Measurements from ENCODE around the gene FCRL5.

The FCRL5 gene

DNA sequence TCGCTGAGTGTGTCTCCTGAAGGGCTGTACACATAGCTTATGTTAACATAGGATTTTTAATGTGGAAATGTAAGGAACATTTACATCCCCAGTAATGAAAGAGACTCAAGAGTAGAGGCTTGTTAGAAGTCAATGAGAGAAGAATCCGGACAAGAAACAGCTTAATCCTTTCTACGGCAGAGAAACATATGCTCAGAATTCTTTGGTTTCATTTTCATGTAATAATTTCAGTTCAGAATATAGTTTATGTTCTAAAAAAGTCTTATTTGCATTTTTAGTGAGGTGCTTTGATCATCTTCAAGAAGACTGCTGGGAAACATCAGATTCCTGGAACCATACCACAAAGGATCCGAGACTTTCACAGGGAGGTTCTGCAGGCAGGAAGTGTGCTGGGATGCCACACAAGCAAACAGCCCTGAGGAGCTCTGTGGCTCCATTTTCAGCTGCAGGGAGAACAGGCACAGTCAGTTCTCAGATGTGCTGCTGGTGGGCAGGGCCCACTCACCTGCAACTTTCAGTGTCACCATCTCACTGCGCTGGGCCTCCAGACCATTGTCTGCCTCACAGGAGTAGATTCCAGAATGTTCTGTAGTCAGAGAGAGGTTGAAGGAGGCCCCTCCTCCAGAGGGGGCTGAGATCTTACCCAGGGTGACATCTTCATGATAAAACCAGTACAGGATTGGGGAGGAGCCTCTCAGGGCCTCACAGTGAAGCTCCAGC, 28.4 kb downstream of the FCRL5 start:
- no peak for DNase-seq (ENCODE audit: low spot score)

DNA sequence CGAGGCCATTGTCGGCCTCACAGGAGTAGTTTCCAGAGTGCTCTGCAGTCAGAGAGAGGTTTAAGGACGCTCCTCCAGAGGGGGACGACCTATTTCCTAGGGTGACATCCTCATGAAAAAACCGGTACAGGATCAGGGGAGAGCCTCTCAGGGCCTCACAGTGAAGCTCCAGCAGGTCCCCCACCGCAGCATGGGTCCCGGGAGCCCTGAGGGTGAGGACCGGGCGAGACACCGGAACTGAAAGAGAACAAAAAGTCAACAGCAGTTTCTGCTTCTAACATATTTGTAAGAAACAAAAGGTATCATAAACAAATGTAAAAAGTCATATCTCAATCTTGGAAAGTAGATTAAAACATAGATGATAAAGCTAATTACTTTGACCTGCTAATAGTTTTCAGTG, 31.3 kb downstream of the FCRL5 start:
- no peak for DNase-seq (ENCODE audit: low spot score)

DNA sequence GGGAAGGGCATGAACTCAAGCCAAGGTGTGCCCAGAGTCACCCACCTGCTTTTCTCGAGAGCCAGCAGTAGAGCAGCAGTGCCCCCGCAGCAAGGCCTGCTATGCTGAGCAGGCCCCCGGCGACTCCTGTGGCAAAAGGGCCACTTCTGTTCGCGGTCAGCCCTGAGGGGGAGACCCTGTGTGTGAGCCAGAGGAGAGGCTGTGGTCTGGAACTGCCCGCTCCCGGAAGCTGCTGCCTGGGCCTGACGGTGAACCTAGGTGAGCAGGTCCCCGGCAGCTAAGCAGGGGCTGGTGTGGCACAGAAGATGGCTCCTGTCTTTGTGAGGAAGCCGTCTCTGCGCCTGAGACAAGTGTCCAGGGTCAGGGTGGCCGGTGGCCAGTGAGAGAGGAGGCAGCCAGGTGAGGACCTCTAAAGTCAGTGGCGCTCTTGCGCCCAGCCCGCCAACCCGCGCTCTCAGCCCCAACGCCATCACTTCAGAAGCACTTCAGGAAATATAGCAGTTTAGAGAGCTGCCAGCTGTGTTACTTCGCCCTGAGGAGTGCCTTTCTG, 31.9 kb downstream of the FCRL5 start:
- DNase-seq (ENCODE audit: low spot score): no peak

DNA sequence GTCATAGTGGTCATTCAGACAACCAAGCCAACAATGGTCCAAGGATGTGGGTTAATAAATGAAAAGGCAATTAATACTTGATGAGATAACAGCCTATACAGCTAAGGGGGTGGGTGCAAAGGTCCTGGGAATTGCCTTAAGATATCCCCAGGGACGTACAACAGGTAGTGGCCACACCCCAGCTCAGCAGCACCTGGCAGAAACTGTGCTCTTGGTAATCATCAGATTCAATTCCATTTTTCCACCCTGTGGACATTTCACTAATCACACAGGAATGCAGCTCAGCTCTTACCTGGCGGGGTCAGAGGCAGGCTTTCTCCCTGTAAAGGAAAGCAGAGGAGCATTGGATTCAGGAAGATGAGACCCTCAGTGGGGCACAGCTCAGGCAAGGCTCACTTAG, 32.9 kb downstream of the FCRL5 start:
- no peak for DNase-seq (ENCODE audit: low spot score)

DNA sequence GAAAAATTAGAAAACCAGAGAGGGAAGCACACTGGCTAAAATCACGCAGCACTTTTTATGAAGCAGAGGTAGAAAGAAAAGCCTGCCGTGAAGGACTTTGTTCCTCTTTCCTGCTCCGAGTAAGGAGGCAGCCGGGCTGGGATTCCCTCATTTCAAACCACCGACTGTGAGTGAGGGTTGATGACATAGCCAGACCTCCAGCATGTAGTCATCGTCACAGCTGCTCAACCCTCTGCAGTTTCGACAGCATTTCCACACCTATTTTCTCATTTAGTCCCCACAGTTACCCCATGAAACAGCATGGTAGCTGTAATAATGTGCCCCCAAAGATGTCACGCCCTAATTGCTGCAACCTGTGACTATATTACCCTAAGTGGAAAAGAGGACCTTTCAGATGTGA, 35.3 kb downstream of the FCRL5 start:
- DNase-seq (ENCODE audit: low spot score): no peak

DNA sequence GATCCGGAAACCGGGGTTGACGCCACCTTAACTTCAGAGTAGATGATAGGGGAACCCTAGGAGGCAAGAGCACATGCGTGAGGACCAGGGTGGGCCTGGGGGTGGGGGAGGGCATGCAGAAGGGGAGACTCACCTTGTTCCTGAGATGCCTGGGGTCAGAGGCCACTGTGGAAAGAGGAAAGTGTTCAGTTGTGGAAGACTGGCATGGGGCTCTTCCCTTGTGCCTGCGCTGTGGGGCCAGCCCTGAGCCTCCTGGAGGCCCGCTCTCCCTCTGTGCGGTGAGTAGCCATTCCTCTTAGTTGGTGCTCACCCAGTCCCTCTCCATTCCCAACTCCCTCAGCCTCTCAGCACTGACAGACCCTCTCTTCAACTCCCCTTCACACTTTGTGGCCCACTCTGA, 36.6 kb downstream of the FCRL5 start:
- DNase-seq (ENCODE audit: low spot score): no peak

DNA sequence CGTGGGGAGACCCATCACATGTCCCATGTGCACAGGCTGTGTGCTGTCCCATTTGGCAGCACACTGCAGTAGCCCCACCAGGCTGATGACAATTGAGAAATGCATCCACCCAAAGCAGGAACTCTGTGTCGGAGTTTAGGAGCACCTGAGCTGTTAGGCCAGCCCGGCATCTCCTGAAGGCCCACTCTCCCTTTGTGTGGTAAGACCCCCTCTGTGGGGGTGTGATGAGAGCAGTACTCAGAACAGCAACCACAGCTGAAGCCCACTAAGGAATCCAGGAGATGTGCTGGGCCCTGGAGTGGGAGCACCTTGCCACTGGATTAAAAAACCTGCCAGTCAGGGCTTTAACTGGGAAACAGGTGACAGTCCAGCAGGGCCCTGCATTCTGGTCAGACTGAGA, 37.2 kb downstream of the FCRL5 start:
- DNase-seq (ENCODE audit: low spot score): no peak

DNA sequence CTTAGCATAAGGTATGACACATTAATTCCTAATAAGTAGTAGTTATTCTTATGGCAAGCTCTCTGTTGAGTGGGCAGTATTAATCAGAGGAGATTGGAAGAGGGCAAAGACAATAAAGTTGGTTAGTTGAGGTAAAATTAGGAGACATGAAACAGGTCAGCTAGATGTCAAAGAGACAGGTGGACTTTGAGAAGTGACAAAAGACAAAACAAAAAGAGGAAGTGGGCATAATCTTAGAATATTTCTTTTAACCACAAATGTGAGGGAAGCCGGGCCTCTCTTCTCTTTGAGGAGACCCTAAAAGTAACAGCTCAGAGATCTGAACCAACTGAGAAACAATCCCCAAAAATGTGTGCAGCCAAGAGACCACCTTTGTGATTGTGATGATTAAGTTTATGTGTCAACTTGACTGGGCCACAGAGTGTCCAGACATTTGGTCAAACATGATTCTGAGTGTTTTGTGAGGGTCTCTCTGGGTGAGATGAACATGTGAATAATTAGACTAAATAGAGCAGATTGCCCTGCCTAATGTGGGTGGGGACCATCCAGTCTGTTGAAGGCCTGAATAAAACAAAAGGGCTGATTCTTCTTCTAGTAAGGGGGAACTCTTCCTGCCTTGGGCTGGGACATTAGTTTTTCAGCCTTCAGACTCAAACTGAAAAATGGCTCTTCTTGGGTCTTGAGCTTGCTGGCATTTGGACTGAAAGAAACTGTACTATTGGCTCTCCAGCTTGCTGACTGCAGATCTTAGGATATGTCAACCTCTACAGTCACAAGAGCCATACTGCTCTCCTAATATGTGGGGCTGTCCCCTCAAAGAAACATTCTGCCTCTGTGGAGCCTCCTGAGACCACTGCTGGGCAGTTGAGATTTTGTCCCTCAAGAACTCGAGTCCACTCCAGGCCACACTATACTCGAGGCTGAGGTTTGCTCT, 40.0 kb downstream of the FCRL5 start:
- no peak for DNase-seq (ENCODE audit: low spot score)

DNA sequence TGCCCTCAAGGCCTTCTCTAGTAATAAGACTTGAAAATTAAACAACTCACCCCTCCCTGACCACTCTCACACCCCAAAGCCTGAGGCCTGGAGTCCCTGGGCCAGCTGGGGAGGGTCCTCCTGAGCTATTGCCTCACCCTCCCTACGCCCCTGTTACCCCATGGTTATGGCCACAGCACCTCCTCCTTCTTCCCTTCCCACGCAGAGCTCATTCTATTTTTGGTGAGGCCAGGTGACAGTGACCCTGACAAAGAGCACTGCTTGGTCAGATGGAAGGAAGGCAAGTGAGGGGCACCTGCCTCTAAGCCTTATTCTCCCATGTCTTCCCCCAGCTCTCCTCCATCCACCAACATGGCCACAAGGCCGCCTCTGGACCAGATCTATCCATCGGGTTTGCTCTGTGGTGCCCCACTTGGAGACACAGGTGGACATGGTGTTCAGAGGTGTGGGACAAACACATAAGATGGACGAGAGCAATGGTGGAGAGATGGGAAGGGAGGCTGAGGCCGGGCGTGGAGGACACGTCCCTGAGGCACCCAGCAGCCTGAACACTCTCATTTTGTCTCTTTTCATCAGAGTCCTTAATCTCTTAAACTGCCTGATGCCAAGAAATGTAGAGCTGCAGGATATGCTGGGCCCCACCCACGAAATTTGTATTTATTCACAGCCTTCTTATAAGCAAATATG, 42.6 kb downstream of the FCRL5 start:
- DNase-seq (ENCODE audit: low spot score): no peak

DNA sequence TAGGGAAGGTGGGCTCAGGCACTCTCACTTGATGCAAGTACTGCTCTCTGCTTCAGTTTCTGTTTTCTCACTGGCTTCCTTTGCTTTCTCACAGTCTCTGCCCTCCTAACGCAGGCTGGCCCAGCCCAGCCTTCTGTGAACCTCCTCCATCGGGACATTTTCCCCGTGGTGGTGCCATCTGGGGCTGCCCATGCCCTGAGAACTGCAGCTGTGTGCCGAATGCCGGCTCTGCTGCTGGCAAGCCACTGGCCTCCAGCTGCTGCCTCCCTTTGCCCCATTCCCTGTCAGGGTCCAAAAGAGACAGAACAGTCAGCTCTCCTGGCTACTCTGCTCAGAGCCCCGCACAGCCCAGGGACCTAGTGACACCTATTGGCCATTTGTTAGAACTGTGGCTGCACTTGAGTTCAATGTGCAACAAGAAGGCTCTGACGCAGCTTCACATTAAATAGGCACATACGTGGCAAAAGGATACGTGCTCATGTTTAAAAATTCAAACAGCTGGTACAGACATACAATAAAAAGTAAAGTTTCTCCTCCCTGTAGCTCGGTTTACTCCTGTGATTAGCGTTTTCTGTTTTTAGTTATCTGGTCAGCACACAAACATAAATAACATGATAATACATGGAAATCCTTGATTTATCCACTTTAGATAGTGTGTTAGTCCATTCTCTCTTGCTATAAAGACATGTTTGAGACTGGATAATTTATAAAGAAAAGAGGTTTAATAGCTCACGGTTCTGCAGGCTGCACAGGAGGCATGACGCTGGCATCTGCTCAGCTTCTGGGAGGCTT, 46.6 kb downstream of the FCRL5 start:
- DNase-seq (ENCODE audit: low spot score): peak; percentile 73

DNA sequence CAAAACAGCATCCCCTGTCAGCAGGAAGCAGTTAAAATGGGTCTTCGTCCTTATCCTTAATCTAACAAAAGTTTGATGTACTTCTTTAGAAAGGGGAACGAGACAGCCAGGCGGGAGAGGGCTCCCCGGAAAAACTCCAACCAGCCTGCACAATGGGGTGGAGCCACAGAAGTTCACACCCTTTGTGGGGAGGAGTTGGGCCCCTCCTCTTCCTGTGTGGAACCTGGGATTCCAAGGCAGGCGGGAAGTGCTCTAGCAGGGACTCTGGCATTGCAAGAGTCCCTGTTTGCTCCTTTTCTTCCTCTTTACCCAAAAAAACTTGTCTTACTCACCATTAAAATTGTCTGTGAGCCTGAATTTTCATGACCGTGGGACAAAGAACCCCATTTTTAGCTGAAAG, 47.7 kb downstream of the FCRL5 start:
- no peak for DNase-seq (ENCODE audit: low spot score)

DNA sequence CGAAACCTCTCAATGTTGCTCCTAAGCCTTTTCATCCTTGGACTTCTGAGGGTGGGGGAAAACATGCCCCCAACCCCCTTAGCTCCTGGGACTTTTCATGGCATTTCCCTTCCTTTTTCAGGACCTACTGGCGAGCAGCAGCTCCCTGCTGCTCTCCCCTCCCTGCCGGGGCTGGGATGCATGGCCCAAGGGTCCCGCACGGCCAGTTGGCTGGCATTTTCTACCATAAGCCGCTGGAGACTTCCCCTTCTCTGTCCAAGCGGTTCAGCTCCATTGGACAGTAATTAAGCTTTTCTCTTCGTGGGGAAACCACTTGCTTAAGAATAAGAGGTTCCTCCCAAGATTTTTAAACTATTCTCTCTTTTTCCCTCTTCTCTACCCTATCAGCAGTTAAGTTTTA, 52.8 kb downstream of the FCRL5 start:
- DNase-seq (ENCODE audit: low spot score): no peak

DNA sequence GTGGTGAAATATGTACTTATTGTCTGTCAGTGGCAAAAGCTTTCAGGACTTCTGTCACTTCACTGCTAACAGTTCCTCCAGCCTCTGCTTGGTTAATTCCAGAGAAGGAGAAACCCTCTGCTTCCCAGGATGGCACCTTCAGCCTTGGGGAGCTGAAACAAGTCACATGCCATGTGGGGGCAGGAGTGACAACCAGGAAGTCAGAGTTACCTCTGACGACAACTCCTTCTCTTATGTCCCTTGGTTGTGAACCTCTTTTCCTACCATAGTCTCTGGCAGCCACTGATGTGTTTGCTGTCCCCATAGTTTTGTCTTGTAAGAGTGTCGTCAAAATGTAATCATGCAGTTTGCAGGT, 53.6 kb downstream of the FCRL5 start:
- no peak for DNase-seq (ENCODE audit: low spot score)

DNA sequence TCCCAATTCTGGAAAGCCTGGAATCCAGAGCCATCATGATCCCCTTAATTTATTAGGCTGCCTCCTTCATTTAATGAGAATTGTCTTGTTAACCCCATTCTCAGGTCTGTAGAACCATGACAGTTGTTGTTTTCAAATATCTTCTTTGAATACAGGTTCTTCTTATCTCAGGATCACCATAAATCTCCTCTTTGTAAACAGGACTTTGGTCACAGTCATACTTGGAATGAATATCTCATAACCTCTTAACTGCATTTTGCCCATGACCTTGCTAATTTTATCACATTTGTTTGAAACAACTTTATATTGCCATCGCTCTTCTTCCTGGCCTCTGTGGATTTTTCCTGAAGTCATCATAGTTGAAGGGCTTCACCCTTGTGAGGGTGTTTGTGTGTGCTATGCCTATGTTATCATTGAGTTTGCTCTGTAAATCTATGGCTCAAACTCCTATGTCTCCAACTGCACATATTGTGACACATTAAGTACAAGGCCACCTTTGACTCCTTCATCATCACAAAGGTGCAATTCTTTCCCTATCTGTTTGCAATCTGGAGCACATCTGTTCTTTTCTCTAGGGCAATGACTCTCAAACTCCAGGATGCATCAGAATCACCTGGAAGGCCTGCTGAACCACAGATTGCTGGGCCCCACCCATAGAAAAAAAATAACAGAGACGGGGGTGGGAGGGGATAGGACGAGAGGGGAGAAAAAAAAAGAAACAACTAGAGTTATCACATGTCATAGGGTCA, 54.2 kb downstream of the FCRL5 start:
- no peak for DNase-seq (ENCODE audit: low spot score)

DNA sequence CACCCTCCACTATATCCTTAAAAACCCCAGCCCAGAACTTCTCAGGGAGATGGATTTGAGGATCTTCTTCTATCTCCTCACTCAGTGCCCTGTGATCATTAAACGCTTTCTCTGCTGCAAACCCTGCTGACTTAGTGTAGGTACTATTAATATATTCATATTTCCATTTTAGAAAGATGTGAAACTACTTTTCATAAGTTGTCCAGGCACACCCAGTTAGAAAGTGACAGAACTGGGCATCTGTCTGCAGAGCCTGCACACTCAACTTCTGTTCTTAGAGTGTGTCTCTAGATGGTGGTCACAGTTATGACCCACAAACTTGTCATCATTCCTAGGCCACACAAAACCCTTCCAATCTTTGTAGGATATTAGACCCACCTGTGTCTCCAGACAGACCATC, 55.0 kb downstream of the FCRL5 start:
- no peak for DNase-seq (ENCODE audit: low spot score)

DNA sequence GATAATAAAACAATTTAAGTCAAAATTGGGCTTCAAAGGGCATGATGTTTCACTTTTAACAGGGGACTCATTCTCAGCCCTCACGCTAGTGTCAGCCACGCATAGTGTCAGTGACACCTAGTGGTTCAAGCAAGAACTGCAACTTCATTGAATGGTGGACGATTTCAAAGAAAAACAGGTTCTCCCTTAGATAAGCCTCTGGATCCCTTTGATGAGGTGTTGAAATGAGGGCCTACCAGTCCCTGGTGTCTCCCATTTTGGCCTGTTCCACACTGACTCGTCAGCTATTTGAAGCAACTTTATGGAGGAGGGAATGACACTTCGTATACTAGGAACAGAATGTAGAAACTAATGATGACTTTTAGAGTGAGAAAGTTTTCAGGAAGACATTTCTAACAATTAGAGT, 56.2 kb downstream of the FCRL5 start:
- DNase-seq (ENCODE audit: low spot score): peak; percentile 60

DNA sequence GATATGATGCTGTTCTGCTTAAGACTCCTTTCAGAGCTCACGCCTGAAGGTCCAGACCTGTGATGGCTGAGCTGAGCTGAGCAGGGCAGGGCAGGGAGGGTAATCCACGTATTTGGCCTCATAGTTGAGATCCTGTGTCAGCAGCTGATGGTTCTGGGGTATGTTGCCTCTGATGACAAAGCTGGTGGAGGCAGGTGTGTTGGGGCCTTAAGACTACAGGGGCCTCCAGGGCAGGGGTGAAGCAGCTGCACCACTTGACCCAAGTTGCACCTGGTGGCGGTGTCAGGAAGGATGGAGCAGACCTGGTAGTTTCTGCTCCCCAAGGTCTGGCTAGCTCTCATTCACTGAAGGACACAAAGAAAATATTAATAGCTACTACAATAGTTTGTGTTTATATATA, 57.0 kb downstream of the FCRL5 start:
- DNase-seq (ENCODE audit: low spot score): no peak

DNA sequence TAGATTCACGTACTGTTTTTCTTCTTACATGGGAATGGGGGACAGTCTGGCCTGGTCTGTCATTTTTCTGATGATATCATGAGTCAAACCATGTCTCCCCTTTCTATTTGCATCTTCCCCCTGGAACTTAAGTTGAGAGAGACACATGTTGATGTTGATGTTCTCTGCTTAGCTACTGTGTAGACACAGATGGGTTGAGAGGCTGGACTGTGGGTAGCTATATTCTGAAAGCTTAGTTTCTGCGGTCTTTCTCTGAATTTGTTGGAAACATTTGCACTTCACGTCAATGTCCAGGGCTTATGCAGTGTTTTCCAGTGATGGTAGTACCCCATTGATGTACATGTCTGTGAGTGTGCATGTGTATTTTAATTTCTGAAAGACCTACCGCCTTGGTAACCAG, 58.2 kb downstream of the FCRL5 start:
- no peak for DNase-seq (ENCODE audit: low spot score)

DNA sequence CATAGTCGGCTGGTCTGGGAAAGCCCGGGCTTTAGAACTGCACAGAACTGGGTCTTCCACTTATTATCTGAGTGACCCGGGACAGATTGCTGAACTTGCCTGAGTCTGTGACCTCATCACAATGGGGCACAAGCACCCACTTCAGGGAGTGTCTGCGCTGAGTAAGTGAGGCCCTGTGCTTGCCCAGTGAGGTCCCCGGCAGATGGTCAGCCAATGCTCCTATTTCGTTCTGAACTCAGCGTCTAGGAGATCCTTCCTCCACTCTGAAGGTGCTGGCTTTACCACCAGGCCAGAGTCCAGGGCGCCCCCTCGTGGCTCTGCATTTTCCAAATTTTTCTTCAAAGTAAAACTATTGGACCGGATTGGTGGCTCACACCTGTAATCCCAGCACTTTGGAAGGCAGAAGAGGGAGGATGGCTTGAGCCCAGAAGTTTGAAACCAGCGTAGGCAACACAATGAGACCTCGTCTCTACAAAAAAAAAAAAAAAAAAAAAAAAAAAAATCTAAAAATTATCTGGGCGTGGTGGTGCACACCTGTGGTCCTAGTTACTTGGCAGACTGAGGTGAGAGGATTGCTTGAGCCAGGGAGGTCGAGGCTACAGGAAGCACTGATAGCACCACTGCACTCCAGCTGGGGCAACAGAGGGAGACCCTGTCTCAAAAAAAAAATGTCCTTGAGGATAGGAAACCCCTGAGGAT, 61.7 kb downstream of the FCRL5 start:
- peak; percentile 58 for DNase-seq (ENCODE audit: low spot score)

DNA sequence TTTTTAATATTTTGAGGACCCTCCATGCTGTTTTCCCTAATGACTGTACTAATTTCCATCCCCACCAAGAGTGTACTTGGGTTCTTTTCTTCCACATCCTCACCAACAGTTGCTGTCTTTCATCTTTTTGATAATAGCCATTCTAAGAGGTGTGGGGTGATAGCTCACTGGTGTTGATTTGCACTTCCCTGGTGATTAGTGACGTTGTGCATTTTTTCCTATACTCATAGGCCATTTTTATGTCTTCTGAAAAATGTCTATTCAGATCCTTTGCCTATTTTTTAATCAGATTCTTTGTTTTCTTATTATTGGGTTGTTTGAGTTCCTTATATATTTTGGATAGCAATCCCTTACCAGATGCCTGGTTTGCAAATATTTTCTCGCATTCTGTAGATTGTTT, 64.2 kb downstream of the FCRL5 start:
- no peak for DNase-seq (ENCODE audit: low spot score)

DNA sequence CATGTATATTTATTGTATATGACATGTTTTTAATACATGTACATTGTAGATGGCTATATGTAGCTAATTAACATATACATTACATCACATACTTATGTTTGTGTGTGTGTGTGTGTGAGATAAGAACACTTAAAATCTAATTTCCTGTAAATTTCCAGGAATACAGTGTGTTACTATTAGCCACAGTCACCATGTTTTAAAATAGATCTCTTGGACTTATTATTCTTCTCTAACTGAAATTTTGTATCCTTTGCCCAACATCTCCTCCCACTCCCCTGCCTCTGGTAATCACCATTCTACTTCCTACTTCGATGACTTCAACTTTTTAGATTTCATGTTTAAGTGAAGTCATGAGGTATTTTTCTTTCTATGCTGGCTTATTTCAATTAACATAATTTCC, 64.8 kb downstream of the FCRL5 start:
- DNase-seq (ENCODE audit: low spot score): no peak
